Adrenal gland (tissue), 5 donors: ENCODE measurements around the gene USP25.

Experiments used
- CTCF ChIP-seq, 6 experiments: fragments of 450-650 bp in 4 of 6; fragments of 200-600 bp in 2 of 6; sonication (generic) in 1 of 6; IDR thresholded peaks; 1 replicate in 5 of 6; 2 replicates in 1 of 6; pipeline versions ENCODE4 v1.5.1 to v1.8.0; 2016 to 2021; ENCODE audit warnings: antibody characterized with exemption in 6 of 6, mild to moderate bottlenecking in 2 of 6, moderate library complexity in 1 of 6
- POLR2A ChIP-seq, 2 donors: fragments of 450-650 bp; IDR thresholded peaks; one replicate each; pipeline ENCODE4 v1.6.1; 2017; ENCODE audit warnings: antibody characterized with exemption in 2 of 2, mild to moderate bottlenecking in 2 of 2, moderate library complexity in 1 of 2
- donor health status: DM: no; HTN: no; CAD: no.

DNA sequence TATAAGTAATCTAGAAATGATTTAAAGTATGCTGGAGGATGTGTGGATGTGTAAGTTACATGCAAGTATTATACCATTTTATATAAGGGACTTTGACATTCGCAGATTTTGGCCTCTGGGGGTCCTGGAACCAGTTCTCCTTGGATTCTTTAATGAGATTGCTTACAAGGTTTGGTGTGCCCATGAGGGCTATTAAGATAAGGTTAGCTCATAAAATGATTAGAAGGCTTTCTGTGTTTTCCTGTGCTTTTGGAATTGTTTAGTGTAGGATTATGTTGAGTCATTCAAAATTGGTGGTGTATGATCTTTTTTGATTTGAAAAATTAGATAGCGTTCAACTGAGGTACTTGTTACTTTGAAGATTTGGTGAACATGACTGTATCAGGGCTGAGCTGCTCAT, 5.6 kb downstream of the USP25 start:
- no peak for TF ChIP-seq CTCF (IDR thresholded peaks at IDR 0.05)
- TF ChIP-seq POLR2A (IDR thresholded peaks at IDR 0.05) = no peak
